DOHH2 (cell line): ENCODE measurements around the gene TOMM34.

Experiments used
- H3F3A ChIP-seq: fragments of 200-600 bp; sonication (generic), shearing (Covaris generic); 2 replicates; pipeline ENCODE4 v1.6.0; 2016; ENCODE audit warnings: antibody characterized with exemption, mild to moderate bottlenecking; ENCODE audit not compliant: control insufficient read depth, insufficient read depth
- H3K27ac ChIP-seq: fragments of 200-600 bp; sonication (generic); 2 replicates; pipeline ENCODE4 v1.5.1; 2014; ENCODE audit warnings: low read depth, mild to moderate bottlenecking, low read length, moderate library complexity
- H3K27me3 ChIP-seq: fragments of 200-600 bp; sonication (generic); 2 replicates; pipeline ENCODE4 v1.6.1; 2014; ENCODE audit warnings: mild to moderate bottlenecking, low read length, mixed read lengths; ENCODE audit not compliant: control insufficient read depth
- H3K36me3 ChIP-seq: fragments of 200-600 bp; sonication (generic); 2 replicates; pipeline ENCODE4 v1.6.1; 2014; ENCODE audit warnings: mild to moderate bottlenecking, low read length, moderate library complexity, mixed read lengths; ENCODE audit not compliant: control insufficient read depth
- H3K4me1 ChIP-seq: fragments of 200-600 bp; sonication (generic); 2 replicates; pipeline ENCODE4 v1.6.1; 2014; ENCODE audit warnings: mild to moderate bottlenecking, low read length, mixed read lengths; ENCODE audit not compliant: control insufficient read depth
- H3K4me2 ChIP-seq: fragments of 200-600 bp; sonication (generic); 2 replicates; pipeline ENCODE4 v1.6.0; 2014; ENCODE audit warnings: mild to moderate bottlenecking, low read length, moderate library complexity
- H3K4me3 ChIP-seq: fragments of 200-600 bp; sonication (generic); 2 replicates; pipeline ENCODE4 v1.5.1; 2014; ENCODE audit warnings: mild to moderate bottlenecking, low read length, mixed read lengths
- H3K79me2 ChIP-seq: fragments of 200-600 bp; sonication (generic); 2 replicates; pipeline ENCODE4 v1.6.1; 2014; ENCODE audit warnings: mild to moderate bottlenecking, low read length, mixed read lengths; ENCODE audit not compliant: control insufficient read depth
- H3K9me2 ChIP-seq: fragments of 200-600 bp; sonication (generic); replicated peaks from 2 replicates; pipeline ENCODE4 v1.6.1; 2014; ENCODE audit warnings: mild to moderate bottlenecking, low read length, mixed read lengths; ENCODE audit not compliant: control insufficient read depth
- H3K9me3 ChIP-seq: fragments of 200-600 bp; sonication (generic); 2 replicates; pipeline ENCODE4 v1.6.1; 2014; ENCODE audit warnings: antibody characterized with exemption, low read length, mixed read lengths; ENCODE audit not compliant: control insufficient read depth, insufficient read depth
- H4K20me1 ChIP-seq: fragments of 200-600 bp; sonication (generic); 2 replicates; pipeline ENCODE4 v1.6.0; 2014; ENCODE audit warnings: low read depth, mild to moderate bottlenecking, antibody characterized with exemption, low read length, moderate library complexity; ENCODE audit not compliant: control insufficient read depth, insufficient read depth
- CTCF ChIP-seq: fragments of 200-600 bp; sonication (generic); IDR thresholded peaks from one replicate; pipeline ENCODE4 v1.5.1; 2014; ENCODE audit warnings: antibody characterized with exemption, mild to moderate bottlenecking, low read depth, low read length; ENCODE audit not compliant: poor library complexity, severe bottlenecking
- EZH2phosphoT487 ChIP-seq: fragments of 200-600 bp; sonication (generic); IDR thresholded peaks from 2 replicates; pipeline ENCODE4 v1.6.1; 2017; ENCODE audit warnings: borderline replicate concordance, mild to moderate bottlenecking, antibody characterized with exemption, low read length, moderate library complexity, mixed read lengths

Gene TOMM34

GRCh38 chr20:44948107-44948506, 12.1 kb downstream of the TOMM34 start:
- no peaks in the 10 kb centered on the region for H3F3A ChIP-seq
- H3K36me3 ChIP-seq: peaks cover 98% of the 10 kb centered on the region
- H3K9me2 ChIP-seq: no peaks in the 10 kb centered on the region
- H3K4me3 ChIP-seq: no peak overlapping the region
- H3K4me2 ChIP-seq: no peak overlapping the region
- H3K9me3 ChIP-seq: no peaks in the 10 kb centered on the region
- H3K27me3 ChIP-seq: no peaks in the 10 kb centered on the region
- H3K79me2 ChIP-seq: no peaks in the 10 kb centered on the region
- H4K20me1 ChIP-seq: no peaks in the 10 kb centered on the region
- no peak for TF ChIP-seq CTCF
- no peak for TF ChIP-seq EZH2phosphoT487
- H3K27ac ChIP-seq: no peak overlapping the region
- H3K4me1 ChIP-seq: no peaks in the 10 kb centered on the region

- Histone ChIP-seq H3K9me2 (no peaks in the 10 kb centered on the region), H3F3A (peaks cover 1% of the 10 kb centered on the region; the same call in 1 of the 2 replicates), H3K79me2 (no peaks in the 10 kb centered on the region), H3K27me3 (no peaks in the 10 kb centered on the region), H4K20me1 (peaks cover 8% of the 10 kb centered on the region), H3K4me1 (no peaks in the 10 kb centered on the region), H3K4me3 (no peak overlapping the region), H3K4me2 (no peak overlapping the region), H3K9me3 (no peaks in the 10 kb centered on the region), H3K27ac (no peak overlapping the region), H3K36me3 (peaks cover 98% of the 10 kb centered on the region)
- no peak for TF ChIP-seq CTCF
Measured at GRCh38 chr20:44946271-44946852, 13.8 kb downstream of the TOMM34 start.

- Histone ChIP-seq H3K4me1 (no peaks in the 10 kb centered on the region), H3K4me2 (no peak overlapping the region), H3K9me2 (no peaks in the 10 kb centered on the region), H3K9me3 (no peaks in the 10 kb centered on the region), H3K4me3 (no peak overlapping the region), H3K27me3 (no peaks in the 10 kb centered on the region), H3K36me3 (peaks cover 97% of the 10 kb centered on the region), H3K79me2 (no peaks in the 10 kb centered on the region), H4K20me1 (peaks cover 8% of the 10 kb centered on the region), H3F3A (peaks cover 5% of the 10 kb centered on the region), H3K27ac (no peak overlapping the region)
- no peak for TF ChIP-seq CTCF
- TF ChIP-seq EZH2phosphoT487: no peak
Measured at GRCh38 chr20:44945261-44945660, 14.9 kb downstream of the TOMM34 start.

GRCh38 chr20:44943828-44944227, 16.4 kb downstream of the TOMM34 start:
- Histone ChIP-seq H3K4me3 (no peak overlapping the region), H3K36me3 (peaks cover 92% of the 10 kb centered on the region), H4K20me1 (peaks cover 8% of the 10 kb centered on the region), H3K9me2 (no peaks in the 10 kb centered on the region), H3K79me2 (no peaks in the 10 kb centered on the region), H3K27ac (no peak overlapping the region), H3K27me3 (no peaks in the 10 kb centered on the region), H3K4me2 (no peak overlapping the region), H3K9me3 (no peaks in the 10 kb centered on the region), H3F3A (peaks cover 5% of the 10 kb centered on the region), H3K4me1 (no peaks in the 10 kb centered on the region)
- no peak for TF ChIP-seq EZH2phosphoT487
